Caco-2 (cell line): ENCODE measurements around the gene FAM76B. TPM values are rescaled to one million over a fixed set of nuclear protein-coding genes. Genes with fewer than 3 reads are reported as not detected.

ENCODE experiments used
- BruUV-seq: library from RNA; stranded (reverse); fragments of 400-500 nt; replicated peaks from 2 replicates; lab custom pipeline; 2021; lab: Mats Ljungman, UMichigan
- CTCF ChIA-PET: fragments of 300-600 bp; sonication (Branson Sonifier 250); formaldehyde crosslinking; loops from one replicate; lab custom pipeline; 2022; ENCODE audit warnings: antibody characterized with exemption; lab: Charles Lee
- POLR2A ChIA-PET: fragments of 300-600 bp; sonication (Branson Sonifier 250); formaldehyde crosslinking; loops from one replicate; lab custom pipeline; 2022; ENCODE audit warnings: antibody characterized with exemption; lab: Charles Lee
- DNase-seq, 2 experiments: peaks; one replicate each; pipeline versions ENCODE4 v3.0.0 to v3.0.0-alpha.2; 2020 to 2022
- H3K27me3 ChIP-seq: replicated peaks from 2 replicates; pipeline ENCODE4 v1.6.0; 2011; ENCODE audit warnings: low read length; ENCODE audit not compliant: control insufficient read depth, insufficient read depth
- H3K36me3 ChIP-seq: 2 replicates; pipeline ENCODE4 v1.5.1; 2011; ENCODE audit warnings: low read length; ENCODE audit not compliant: control insufficient read depth, insufficient read depth
- H3K4me1 ChIP-seq: fragments of 250-450 bp; sonication (Bioruptor Pico); 2 replicates; pipeline ENCODE4 v1.5.1; 2020; ENCODE audit warnings: mild to moderate bottlenecking
- H3K4me3 ChIP-seq: 2 replicates; pipeline ENCODE4 v1.5.1; 2011; ENCODE audit warnings: low read depth, mild to moderate bottlenecking, control low read depth, low read length
- H3K9me3 ChIP-seq: fragments of 250-450 bp; sonication (Bioruptor Pico); 2 replicates; pipeline ENCODE4 v1.5.1; 2020; ENCODE audit warnings: mild to moderate bottlenecking, moderate library complexity
- H3K27ac Mint-ChIP-seq: one replicate; pipeline ENCODE4 v1.8.0; 2022; ENCODE audit warnings: mixed read lengths; ENCODE audit not compliant: unreplicated experiment
- H3K27me3 Mint-ChIP-seq: one replicate; pipeline ENCODE4 v1.8.0; 2022; ENCODE audit warnings: mixed read lengths; ENCODE audit not compliant: insufficient read depth, unreplicated experiment
- H3K36me3 Mint-ChIP-seq: one replicate; pipeline ENCODE4 v1.8.0; 2022; ENCODE audit warnings: mild to moderate bottlenecking, mixed read lengths; ENCODE audit not compliant: insufficient read depth, unreplicated experiment
- H3K4me1 Mint-ChIP-seq: one replicate; pipeline ENCODE4 v1.8.0; 2022; ENCODE audit warnings: low read depth, mixed read lengths; ENCODE audit not compliant: unreplicated experiment
- H3K4me3 Mint-ChIP-seq: one replicate; pipeline ENCODE4 v1.8.0; 2022; ENCODE audit warnings: mild to moderate bottlenecking, moderate library complexity, mixed read lengths; ENCODE audit not compliant: unreplicated experiment
- H3K9me3 Mint-ChIP-seq: one replicate; pipeline ENCODE4 v1.8.0; 2022; ENCODE audit warnings: mixed read lengths; ENCODE audit not compliant: unreplicated experiment
- CTCF ChIP-seq, 2 experiments: fragments of 200-600 bp in 1 of 2; IDR thresholded peaks; 1 replicate in 1 of 2; 2 replicates in 1 of 2; pipeline versions ENCODE4 v1.5.1 to v1.8.0; 2011 to 2022; ENCODE audit warnings: antibody characterized with exemption in 1 of 2, control low read depth in 1 of 2, inconsistent platforms in 1 of 2, low read depth in 1 of 2, low read length in 1 of 2, mild to moderate bottlenecking in 1 of 2, moderate library complexity in 1 of 2; ENCODE audit not compliant: insufficient read depth in 1 of 2, severe bottlenecking in 1 of 2, unreplicated experiment in 1 of 2
- intact Hi-C: fragments of 100-400 bp; cut with micrococcal nuclease; formaldehyde crosslinking; loops from one replicate; pipeline ENCODE4 v1.10.0; 2022; ENCODE audit not compliant: unreplicated experiment
- total RNA-seq: library from RNA; stranded (reverse); gene quantifications from 2 replicates; pipeline ENCODE4 v1.2.3, GENCODE V29; 2022

Gene FAM76B
- total RNA-seq, 1 experiment from 2014 or later, result 61.3 TPM

- Histone ChIP-seq H3K36me3 (no peaks in the 10 kb centered on the region), H3K4me1 (no peaks in the 10 kb centered on the region), H3K27me3 (no peaks in the 10 kb centered on the region), H3K9me3 (no peaks in the 10 kb centered on the region), H3K4me3 (no peak overlapping the region)
- H3K9me3 Mint-ChIP-seq, result peaks cover 10% of the 10 kb centered on the region
- no peaks in the 10 kb centered on the region for H3K4me1 Mint-ChIP-seq
- ChIA-PET POLR2A (interaction anchor here (0.5 kb wide), 1 partner anchor 68 kb away, joined by 3 read pairs; no protein-coding TSS in a partner anchor), CTCF (interaction anchor here (0.8 to 1.5 kb wide), 2 partner anchors 606 to 694 kb away, joined by 3 to 4 read pairs; no protein-coding TSS in a partner anchor)
- DNase-seq, result no peak
- no peak overlapping the region for H3K4me3 Mint-ChIP-seq
- BruUV-seq, result no TSS peak
- H3K36me3 Mint-ChIP-seq, result no peaks in the 10 kb centered on the region
- no peak overlapping the region for H3K27ac Mint-ChIP-seq
- peaks cover 12% of the 10 kb centered on the region for H3K27me3 Mint-ChIP-seq
- no peak for TF ChIP-seq CTCF (IDR thresholded peaks at IDR 0.05; ENCODE audit: insufficient read depth in 1 of 2, low read depth in 1 of 2, low read length in 1 of 2, severe bottlenecking in 1 of 2, unreplicated experiment in 1 of 2)
- intact Hi-C loops, result loop anchor here (10.0 kb wide), 1 partner anchor 476 kb away; no protein-coding TSS in a partner anchor
These were observed 28.6 kb downstream of the FAM76B start for GRCh38 chr11:95760941-95761340.

GRCh38 chr11:95751515-95751914, 38.1 kb downstream of the FAM76B start:
- Histone ChIP-seq H3K9me3 (no peaks in the 10 kb centered on the region), H3K27me3 (no peaks in the 10 kb centered on the region; the same call in 1 of the 2 replicates), H3K4me1 (no peaks in the 10 kb centered on the region), H3K36me3 (no peaks in the 10 kb centered on the region), H3K4me3 (no peak overlapping the region)
- Mint-ChIP-seq H3K4me1 (no peaks in the 10 kb centered on the region), H3K27ac (no peak overlapping the region), H3K36me3 (no peaks in the 10 kb centered on the region), H3K4me3 (no peak overlapping the region), H3K27me3 (peaks cover 18% of the 10 kb centered on the region), H3K9me3 (no peaks in the 10 kb centered on the region)
- intact Hi-C loops, result no loop called here
- BruUV-seq, result no TSS peak
- ChIA-PET CTCF (interaction anchor here (0.6 kb wide), 1 partner anchor 598 kb away, joined by 6 read pairs; no protein-coding TSS in a partner anchor), POLR2A (no interaction called here)
- TF ChIP-seq CTCF (IDR thresholded peaks at IDR 0.05; ENCODE audit: insufficient read depth in 1 of 2, low read depth in 1 of 2, low read length in 1 of 2, severe bottlenecking in 1 of 2, unreplicated experiment in 1 of 2), result no peak
- DNase-seq, result no peak

GRCh38 chr11:95750101-95750500, 39.5 kb downstream of the FAM76B start:
- no peak for TF ChIP-seq CTCF (IDR thresholded peaks at IDR 0.05; ENCODE audit: insufficient read depth in 1 of 2, low read depth in 1 of 2, low read length in 1 of 2, severe bottlenecking in 1 of 2, unreplicated experiment in 1 of 2)
- Mint-ChIP-seq H3K27ac (no peak overlapping the region), H3K36me3 (no peaks in the 10 kb centered on the region), H3K4me1 (no peaks in the 10 kb centered on the region), H3K9me3 (no peaks in the 10 kb centered on the region), H3K27me3 (peaks cover 22% of the 10 kb centered on the region), H3K4me3 (no peak overlapping the region)
- CTCF ChIA-PET, result no interaction called here
- H3K27me3 ChIP-seq, result no peaks in the 10 kb centered on the region; the same call in 1 of the 2 replicates
- intact Hi-C loops, result no loop called here
- DNase-seq, result no peak
- no peak overlapping the region for H3K4me3 ChIP-seq
- BruUV-seq, result no TSS peak
- no peaks in the 10 kb centered on the region for H3K36me3 ChIP-seq
- H3K4me1 ChIP-seq, result no peaks in the 10 kb centered on the region
- H3K9me3 ChIP-seq, result no peaks in the 10 kb centered on the region
- POLR2A ChIA-PET, result interaction anchor here (0.6 kb wide), 1 partner anchor 95 kb away, joined by 4 read pairs; no protein-coding TSS in a partner anchor
